GM18858 (cell line): Measurements from ENCODE around the gene HCRTR1.

Experiments used
- ATAC-seq: cut with Tn5 transposase; IDR thresholded peaks from one replicate; pipeline ENCODE4 v1.9.1; 2021; ENCODE audit not compliant: unreplicated experiment

Gene HCRTR1

GRCh38 chr1:31666263-31666963 lies 48.9 kb downstream of the HCRTR1 start:
- no peak for ATAC-seq

- ATAC-seq = no peak
Measured at GRCh38 chr1:31667065-31667785, 49.7 kb downstream of the HCRTR1 start.

GRCh38 chr1:31668303-31668883 lies 50.9 kb downstream of the HCRTR1 start:
- ATAC-seq = no peak

- no peak for ATAC-seq
Measured at GRCh38 chr1:31669433-31669785, 51.9 kb downstream of the HCRTR1 start.

- no peak for ATAC-seq
Measured at GRCh38 chr1:31669786-31670592, 52.5 kb downstream of the HCRTR1 start.

GRCh38 chr1:31670593-31670964 lies 53.1 kb downstream of the HCRTR1 start:
- ATAC-seq = no peak

- no peak for ATAC-seq
Measured at GRCh38 chr1:31671147-31671546, 53.7 kb downstream of the HCRTR1 start.

- no peak for ATAC-seq
Measured at GRCh38 chr1:31671561-31672201, 54.2 kb downstream of the HCRTR1 start.

- no peak for ATAC-seq
Measured at GRCh38 chr1:31672986-31673385, 55.5 kb downstream of the HCRTR1 start.

GRCh38 chr1:31673433-31673832 lies 55.9 kb downstream of the HCRTR1 start:
- ATAC-seq = no peak

- ATAC-seq = no peak
Measured at GRCh38 chr1:31674626-31675025, 57.1 kb downstream of the HCRTR1 start.

GRCh38 chr1:31675161-31675560 lies 57.7 kb downstream of the HCRTR1 start:
- ATAC-seq = no peak

GRCh38 chr1:31675756-31676155 lies 58.3 kb downstream of the HCRTR1 start:
- ATAC-seq = no peak
